Measurements from ENCODE around the gene UNC13B.

Gene UNC13B

DNA sequence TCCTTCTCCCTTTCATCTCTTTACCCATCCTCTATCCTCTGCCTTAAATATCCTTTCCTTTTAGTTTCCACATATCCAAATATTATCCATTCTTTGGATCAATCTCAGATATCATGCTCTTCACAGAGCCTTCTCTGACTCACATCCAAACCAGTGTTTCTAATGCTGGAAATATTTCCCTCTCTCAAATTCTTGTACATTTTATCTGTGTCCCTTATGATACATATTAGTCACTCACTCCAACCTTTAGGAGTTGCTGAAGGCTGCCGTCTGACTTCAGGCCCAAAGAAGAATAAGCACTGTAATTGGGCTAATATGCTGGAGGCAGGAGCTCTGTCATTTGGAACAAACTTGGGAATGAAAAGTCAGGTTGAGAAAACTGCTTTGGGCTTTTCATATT lies 171.7 kb downstream of the UNC13B start:
- no peaks in the 10 kb centered on the region for H3K36me3 ChIP-seq
- no peaks in the 10 kb centered on the region for H3K9me3 ChIP-seq
- TF ChIP-seq, protein P1, sequence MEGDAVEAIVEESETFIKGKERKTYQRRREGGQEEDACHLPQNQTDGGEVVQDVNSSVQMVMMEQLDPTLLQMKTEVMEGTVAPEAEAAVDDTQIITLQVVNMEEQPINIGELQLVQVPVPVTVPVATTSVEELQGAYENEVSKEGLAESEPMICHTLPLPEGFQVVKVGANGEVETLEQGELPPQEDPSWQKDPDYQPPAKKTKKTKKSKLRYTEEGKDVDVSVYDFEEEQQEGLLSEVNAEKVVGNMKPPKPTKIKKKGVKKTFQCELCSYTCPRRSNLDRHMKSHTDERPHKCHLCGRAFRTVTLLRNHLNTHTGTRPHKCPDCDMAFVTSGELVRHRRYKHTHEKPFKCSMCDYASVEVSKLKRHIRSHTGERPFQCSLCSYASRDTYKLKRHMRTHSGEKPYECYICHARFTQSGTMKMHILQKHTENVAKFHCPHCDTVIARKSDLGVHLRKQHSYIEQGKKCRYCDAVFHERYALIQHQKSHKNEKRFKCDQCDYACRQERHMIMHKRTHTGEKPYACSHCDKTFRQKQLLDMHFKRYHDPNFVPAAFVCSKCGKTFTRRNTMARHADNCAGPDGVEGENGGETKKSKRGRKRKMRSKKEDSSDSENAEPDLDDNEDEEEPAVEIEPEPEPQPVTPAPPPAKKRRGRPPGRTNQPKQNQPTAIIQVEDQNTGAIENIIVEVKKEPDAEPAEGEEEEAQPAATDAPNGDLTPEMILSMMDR (IDR thresholded peaks at IDR 0.05) = no peak
- no peak overlapping the region for H3K27ac ChIP-seq
- H3K4me1 ChIP-seq (ENCODE audit: control insufficient read depth in 1 of 2, insufficient read depth in 1 of 2, low read depth in 1 of 2, low read length in 1 of 2) = no peaks in the 10 kb centered on the region
- no peaks in the 10 kb centered on the region for H3K27me3 ChIP-seq
- no peak overlapping the region for H3K4me3 ChIP-seq (ENCODE audit: low read depth in 1 of 2, low read length in 1 of 2)

DNA sequence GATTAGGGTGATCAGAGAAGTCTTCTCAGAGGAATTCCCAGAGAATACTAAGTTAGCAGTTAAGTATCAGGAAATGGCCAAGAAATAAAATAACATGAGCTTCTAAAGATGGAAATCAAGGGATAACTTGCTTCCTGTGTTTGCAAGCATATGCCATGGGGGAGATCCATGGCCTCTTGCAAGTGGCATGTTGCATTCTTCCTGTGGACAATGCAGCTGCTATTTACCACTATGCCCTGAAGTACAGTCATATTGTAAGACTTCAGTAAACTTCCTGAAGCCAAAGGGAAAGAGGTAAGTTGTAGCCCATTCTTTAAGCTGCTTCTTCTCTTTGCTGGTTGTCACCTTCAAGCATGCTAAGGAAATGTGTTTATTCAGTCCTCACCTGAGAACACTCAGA lies 173.4 kb downstream of the UNC13B start:
- Histone ChIP-seq H3K36me3 (no peaks in the 10 kb centered on the region), H3K4me3 (ENCODE audit: low read depth in 1 of 2, low read length in 1 of 2) (no peak overlapping the region), H3K9me3 (no peaks in the 10 kb centered on the region), H3K27me3 (no peaks in the 10 kb centered on the region), H3K27ac (no peak overlapping the region), H3K4me1 (ENCODE audit: control insufficient read depth in 1 of 2, insufficient read depth in 1 of 2, low read depth in 1 of 2, low read length in 1 of 2) (no peaks in the 10 kb centered on the region)
- TF ChIP-seq, protein P1 (IDR thresholded peaks at IDR 0.05) = no peak

DNA sequence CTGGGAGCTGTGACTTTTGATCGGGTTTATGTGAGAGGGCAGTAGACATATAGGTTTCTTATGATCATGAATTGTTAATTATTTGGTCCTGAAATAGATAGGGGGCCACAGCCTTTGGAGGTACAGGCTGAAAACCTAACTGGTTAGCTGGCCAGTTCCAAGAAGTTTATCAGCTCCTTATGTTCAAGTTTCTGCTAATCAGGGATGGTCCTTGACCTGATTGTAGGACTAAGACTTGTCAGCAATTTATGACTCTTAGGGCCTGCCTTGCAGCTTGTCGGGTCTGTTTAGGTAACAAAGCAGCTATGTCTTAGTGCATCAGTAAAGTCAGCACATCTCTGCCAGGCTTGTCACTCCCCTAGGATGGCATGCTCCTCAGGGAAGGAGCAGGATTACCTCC lies 176.3 kb downstream of the UNC13B start:
- TF ChIP-seq, protein P1 (IDR thresholded peaks at IDR 0.05) = no peak
- Histone ChIP-seq H3K9me3 (no peaks in the 10 kb centered on the region), H3K36me3 (no peaks in the 10 kb centered on the region), H3K4me3 (ENCODE audit: low read depth in 1 of 2, low read length in 1 of 2) (no peak overlapping the region), H3K4me1 (ENCODE audit: control insufficient read depth in 1 of 2, insufficient read depth in 1 of 2, low read depth in 1 of 2, low read length in 1 of 2) (no peaks in the 10 kb centered on the region), H3K27ac (no peak overlapping the region), H3K27me3 (no peaks in the 10 kb centered on the region)

DNA sequence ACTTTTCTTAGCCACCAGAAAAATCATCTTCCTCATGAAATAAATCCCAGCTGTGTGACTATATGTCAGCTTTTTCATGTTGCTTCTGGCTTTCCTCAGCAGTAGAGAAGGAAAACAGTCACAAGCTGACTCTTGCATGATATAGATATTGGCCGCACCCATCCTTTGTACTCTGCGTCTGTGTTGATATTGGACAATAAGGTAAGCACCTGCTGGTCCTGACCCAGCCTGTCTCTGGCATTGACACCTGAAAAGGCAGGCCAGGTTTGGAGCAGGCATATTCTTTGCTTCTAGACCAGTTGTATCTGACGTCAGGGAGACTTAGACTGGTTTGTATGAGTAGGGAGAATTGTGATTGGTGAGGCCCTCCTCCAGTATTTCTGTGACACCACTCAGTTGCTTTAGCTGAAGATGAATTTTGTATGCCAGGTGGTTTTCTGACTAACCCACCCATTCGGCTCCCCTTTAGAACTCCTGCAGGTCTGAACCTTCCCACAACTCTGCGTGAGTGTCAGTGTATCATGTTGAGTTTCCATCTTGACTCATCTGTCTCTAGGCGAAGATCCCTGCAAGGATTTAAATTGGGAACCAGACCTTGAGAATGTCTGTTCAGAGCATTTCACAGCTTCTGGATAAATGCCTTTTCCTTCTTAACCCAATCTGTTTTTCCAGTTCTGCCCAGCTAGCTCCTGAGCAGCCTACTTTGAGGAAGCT lies 176.9 kb downstream of the UNC13B start:
- no peaks in the 10 kb centered on the region for H3K4me1 ChIP-seq (ENCODE audit: control insufficient read depth in 1 of 2, insufficient read depth in 1 of 2, low read depth in 1 of 2, low read length in 1 of 2)
- H3K27me3 ChIP-seq = no peaks in the 10 kb centered on the region
- no peaks in the 10 kb centered on the region for H3K36me3 ChIP-seq
- no peak overlapping the region for H3K27ac ChIP-seq
- TF ChIP-seq, protein P1 (IDR thresholded peaks at IDR 0.05) = no peak
- H3K4me3 ChIP-seq (ENCODE audit: low read depth in 1 of 2, low read length in 1 of 2) = no peak overlapping the region
- H3K9me3 ChIP-seq = no peaks in the 10 kb centered on the region

DNA sequence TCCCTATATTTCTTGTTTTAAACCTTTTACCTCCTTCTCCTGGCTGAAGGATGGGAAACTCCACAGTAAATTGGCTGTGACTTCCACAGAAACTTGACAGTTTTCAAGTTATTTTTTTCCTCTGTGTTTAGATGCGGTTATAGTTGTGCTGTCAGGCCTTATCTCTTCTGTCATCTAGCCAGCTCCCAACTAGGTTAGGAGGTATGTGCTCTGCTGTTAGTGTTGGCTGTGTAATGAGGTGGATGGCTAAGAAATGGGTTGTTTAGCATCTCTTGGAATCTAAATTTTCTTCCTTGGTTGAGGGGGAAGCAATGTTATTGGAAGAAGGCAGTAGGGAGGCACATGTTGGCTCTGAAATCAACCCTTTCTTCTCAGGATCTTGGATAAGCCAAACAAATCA lies 178.2 kb downstream of the UNC13B start:
- no peaks in the 10 kb centered on the region for H3K9me3 ChIP-seq
- no peak overlapping the region for H3K4me3 ChIP-seq (ENCODE audit: low read depth in 1 of 2, low read length in 1 of 2)
- no peak overlapping the region for H3K27ac ChIP-seq
- TF ChIP-seq, protein P1 (IDR thresholded peaks at IDR 0.05) = no peak
- no peaks in the 10 kb centered on the region for H3K4me1 ChIP-seq (ENCODE audit: control insufficient read depth in 1 of 2, insufficient read depth in 1 of 2, low read depth in 1 of 2, low read length in 1 of 2)
- no peaks in the 10 kb centered on the region for H3K36me3 ChIP-seq
- no peaks in the 10 kb centered on the region for H3K27me3 ChIP-seq
